ENCODE results near the gene PPP2R5D.
"Not testable (repeated sequence)": the region's sequence is repeated elsewhere in the genome, so short reads cannot be mapped to it uniquely, and the experiment has no call there.

The PPP2R5D gene

DNA sequence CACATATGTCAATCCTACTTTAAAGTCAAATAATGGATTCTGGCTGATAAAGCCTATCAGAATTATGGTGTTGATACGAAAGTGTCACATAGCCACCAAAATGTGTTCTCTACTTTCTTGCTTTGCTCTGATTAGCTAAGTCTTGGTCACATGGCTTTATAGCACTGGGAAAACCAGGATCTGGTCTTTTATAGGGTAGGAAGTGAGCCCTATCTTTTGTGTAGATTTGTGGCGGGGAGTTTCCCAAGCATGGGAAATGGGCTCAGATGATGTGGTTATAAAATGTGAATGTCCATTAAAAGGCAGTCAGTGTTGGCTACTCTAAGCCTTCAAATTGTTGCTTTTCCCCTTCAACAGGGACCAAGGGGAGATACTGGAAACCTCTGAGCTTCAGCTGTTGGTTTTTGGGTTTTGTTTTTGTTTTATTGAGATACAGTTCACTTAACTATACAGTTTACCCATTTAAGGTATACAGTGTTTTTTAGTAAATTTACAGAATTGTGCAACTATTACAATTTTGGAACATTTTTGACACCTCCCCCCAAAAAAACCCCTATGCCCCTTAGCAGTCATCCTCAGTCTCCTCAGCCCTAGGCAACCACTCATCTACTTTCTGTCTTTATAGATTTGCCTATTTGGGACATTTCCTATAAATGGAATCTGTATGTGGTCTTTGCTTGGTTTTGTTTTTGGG is 49.3 kb downstream of the PPP2R5D start:
- no peak for DNase-seq

DNA sequence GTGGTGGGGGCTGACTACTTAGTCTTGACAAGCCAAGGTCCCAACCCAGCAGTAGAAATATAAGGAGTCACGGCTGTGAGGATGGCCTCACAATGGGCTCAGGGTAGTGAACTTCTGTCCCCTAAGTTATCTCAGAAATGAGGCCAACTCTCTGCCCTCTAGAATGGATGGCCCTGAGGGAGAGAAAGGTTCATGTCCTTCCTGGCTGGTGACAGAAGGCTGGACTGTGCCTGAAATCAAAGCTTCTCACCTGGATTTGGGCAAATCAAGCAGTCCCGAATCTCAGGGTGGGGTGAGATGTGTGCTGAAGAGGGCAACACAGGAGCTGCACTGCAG is 49.8 kb downstream of the PPP2R5D start:
- no peak for DNase-seq

DNA sequence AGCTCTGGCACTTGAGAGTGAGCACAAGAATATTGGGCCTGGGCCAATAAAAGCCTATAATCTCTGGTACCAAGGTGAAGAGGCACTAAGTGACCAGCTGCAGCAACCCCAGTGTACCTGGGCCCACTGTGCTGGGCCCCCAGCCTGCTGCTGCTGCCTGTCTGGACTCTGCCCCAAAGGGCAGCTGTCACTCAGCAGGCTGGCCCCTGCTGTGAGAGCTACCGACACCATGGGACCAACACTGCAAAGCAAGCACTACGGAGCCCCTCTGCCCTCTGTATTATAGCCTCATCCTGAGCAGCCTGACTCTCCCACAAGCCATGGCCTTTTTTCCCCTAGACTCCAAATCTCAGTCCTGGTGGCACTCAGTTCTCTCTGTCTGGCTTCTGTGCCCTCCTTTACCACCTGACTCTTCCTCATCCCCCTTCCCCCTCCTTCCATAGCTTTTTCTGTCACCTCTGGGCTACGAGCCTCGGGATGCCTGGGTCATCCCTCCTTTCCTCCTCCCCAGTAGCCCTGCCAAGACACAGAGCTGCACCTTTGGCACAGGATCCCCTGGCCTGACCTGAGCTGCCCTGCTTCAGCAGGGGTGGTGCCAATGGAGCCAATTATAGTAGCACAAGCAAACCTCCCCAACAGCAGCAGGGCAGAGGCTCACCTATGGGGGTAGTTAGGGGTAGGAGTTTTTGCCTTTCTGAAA is 51.3 kb downstream of the PPP2R5D start:
- DNase-seq: no peak

GRCh38 chr6:43036712-43037111 is 52.3 kb downstream of the PPP2R5D start:
- DNase-seq: no peak

DNA sequence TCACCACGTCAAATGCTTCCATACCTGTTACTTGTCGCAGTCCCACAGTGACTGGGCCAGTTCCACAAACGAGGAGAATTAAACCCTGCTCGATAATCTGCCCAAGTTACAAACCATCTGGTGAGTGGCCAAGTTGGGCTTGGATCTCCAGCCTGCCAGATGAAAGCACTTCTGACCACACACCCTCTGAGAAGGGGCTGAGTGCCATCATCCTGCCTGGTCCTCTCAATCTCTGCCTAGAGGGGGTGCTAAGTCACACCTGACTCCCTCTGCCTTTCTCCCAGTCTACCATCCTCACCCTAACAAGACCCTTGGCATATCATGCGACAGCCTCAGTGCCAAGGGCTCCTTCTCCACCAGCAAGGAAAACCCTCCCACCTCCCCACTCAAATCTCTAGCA is 52.8 kb downstream of the PPP2R5D start:
- no peak for DNase-seq

DNA sequence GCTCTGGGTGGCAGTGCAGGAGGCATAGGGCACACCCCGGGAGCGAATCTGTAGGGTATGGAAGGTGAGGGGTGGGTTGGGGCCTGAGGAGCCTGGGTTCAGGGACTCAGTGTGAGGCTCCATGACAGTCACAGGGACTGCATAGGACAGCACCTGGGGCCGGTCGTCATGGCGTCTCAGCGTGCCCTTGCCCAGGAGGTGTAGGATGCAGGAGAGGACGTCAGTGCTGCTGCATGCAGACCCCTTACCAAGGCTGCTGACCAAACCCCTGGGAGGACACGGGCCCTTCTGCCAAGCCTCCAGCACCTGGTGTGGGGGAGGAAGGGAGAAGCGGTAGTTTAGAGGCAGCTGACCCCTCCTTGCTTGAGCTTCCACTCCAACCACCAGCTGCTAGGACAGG is 53.3 kb downstream of the PPP2R5D start:
- DNase-seq: no peak

GRCh38 chr6:43038727-43039126 is 54.4 kb downstream of the PPP2R5D start:
- DNase-seq: no peak

DNA sequence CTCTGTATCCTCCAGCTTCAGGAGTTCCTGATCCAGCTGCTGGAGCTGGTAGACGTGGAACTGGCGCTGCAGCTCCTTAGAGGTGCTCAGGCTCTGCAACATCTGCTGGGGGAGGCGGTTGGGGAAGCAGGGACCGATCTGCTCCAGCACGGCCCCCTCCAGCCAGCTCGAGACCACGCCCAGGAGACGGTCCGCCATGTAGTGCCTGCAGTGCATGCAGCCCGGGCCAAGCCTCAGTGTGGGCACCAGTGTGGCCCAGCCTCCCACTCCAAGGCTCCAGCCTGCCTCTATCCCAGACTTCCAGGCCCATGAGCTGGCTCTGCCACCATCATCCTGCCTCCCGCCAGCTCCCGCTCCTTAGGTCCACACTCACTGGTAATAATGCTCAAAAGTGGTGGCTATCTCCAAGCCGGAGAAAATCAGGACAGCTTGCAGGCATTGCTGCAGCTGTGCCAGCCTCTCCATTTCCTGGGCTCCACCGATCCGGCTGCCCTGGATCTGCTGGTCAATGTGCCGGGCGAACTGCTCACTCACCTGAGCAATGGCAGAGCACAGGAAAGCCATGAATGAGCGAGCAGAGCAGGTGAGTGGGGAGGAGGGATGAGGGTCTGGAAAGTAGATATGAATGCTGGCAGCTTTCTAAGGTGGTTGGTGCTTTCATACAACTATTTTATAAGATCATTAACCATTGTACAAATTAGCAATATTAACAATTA is 56.3 kb downstream of the PPP2R5D start:
- no peak for DNase-seq

GRCh38 chr6:43041475-43041874 is 57.1 kb downstream of the PPP2R5D start:
- not testable (repeated sequence) for DNase-seq

DNA sequence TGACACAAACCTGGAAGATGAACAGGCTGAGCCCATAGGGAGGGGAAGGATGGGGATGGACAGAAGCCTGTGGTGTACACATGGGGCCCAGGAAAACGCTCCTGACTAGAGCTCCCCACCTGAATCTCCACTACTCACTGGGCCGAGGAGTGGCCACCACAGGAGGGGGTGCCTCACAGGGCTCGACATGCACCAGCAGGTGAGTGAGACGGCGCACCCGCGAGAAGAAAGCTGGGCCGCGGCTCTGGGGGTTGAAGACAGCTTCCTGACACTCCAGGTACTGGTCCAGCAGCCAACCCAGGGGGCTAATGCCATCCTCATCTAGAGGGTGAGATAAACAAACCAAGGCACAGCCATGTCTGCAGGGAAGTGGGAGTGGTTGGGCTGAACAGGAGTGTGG is 58.9 kb downstream of the PPP2R5D start:
- no peak for DNase-seq

- no peak for DNase-seq
Measured at GRCh38 chr6:43045371-43045930, 61.1 kb downstream of the PPP2R5D start.

DNA sequence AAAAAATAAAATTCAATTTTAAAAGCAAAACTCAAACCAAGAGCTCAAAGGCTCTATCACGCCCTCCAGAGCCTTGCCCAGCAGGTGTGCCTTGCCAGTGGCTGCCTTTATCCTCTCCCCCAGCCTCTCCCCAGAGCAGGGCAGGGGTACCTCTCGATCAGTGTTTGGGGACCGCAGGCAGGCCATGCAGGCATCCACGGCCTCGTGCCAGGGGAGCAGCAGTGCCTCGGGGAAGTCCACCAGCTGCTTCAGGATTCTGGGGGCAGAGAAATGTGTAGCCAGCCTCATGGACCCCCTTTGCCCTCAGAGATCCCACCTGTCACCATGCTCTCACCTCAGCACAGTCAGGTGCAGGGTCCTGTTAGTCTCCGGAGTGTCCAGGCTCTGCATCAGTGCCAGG is 63.6 kb downstream of the PPP2R5D start:
- DNase-seq: no peak

- DNase-seq: no peak
Measured at GRCh38 chr6:43050981-43051380, 66.6 kb downstream of the PPP2R5D start.

- no peak for DNase-seq
Measured at GRCh38 chr6:43052225-43052841, 68.0 kb downstream of the PPP2R5D start.

GRCh38 chr6:43052842-43053544 is 68.6 kb downstream of the PPP2R5D start:
- DNase-seq: no peak

- peak; percentile 89 to 96 for DNase-seq
Measured at GRCh38 chr6:43053545-43054205, 69.3 kb downstream of the PPP2R5D start, which contains the start of gene CUL7. Gene CUL7 (minus strand): TSS chr6:43053851. CDS start chr6:43052788, 1,063 bp downstream.

DNA sequence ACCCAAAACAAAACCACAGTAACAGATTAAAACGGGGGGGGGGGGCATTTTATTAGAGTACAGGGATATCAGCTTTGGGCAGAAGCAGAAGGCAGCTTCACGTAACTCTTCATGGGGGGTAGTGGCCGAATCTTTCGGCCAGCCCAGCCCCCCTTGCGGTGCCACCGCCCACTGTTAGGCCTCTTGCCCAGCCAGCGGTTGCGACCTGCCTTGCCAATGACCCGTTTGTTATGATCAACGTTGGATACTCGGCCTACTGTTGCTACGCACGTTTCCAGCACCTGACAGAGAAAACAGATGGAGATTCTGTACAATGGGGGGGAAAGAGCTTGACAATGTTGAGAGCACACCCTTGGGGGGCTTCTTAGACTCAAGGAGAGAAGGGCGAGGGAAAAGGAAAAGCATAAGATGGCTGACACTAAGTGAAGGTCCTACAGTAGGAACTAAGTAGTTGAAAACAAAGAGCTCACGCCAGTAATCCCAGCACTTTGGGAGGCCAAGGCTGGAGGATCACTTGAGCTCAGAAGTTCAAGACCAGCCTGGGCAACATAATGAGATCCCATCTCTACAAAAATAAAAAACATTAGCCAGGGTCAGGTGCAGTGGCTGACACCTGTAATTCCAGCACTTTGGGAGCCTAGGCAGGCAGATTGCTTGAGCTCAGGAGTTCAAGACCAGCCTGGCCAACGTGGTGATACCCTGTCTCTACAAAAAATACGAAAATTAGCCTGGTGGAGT is 70.0 kb downstream of the PPP2R5D start:
- DNase-seq: no peak

DNA sequence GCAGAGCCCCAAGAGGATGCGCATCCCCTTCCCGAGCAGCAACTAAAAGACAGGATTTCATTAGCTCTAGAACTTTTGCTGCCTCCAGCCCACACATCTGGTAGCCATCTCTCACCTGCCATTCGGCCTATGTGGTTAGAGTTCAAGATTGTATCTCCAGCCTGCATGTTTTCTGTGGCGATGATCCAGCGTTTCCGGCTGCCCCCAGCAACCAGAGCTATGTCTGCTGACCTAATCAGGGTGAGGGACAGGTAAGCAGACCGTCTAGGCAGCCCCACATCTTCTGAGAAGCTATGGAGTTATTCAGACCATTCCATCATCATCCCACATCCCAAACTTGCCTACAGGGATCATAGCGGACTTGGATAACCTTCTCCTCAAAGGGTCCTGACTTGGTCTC is 71.6 kb downstream of the PPP2R5D start:
- no peak for DNase-seq

- DNase-seq: no peak
Measured at GRCh38 chr6:43058531-43058930, 74.2 kb downstream of the PPP2R5D start.

GRCh38 chr6:43059168-43060033 is 75.0 kb downstream of the PPP2R5D start, which contains the start of the genes KLC4 and MRPL2:
Gene KLC4 (plus strand): TSS chr6:43059631. CDS start chr6:43061336, 1,705 bp downstream.
Gene MRPL2 (minus strand): TSS chr6:43059434. CDS start chr6:43059381, 53 bp downstream.
- peak; percentile 97 to 99 for DNase-seq

All from SHP77 (cell line).